HG02973 (cell line): ENCODE measurements around the gene C16orf89.
"Not testable (repeated sequence)": the region's sequence is repeated elsewhere in the genome, so short reads cannot be mapped to it uniquely, and the experiment has no call there.

ENCODE experiments used
- ATAC-seq: cut with Tn5 transposase; IDR thresholded peaks from one replicate; pipeline ENCODE4 v1.9.1; 2021; ENCODE audit warnings: moderate library complexity; ENCODE audit not compliant: unreplicated experiment

C16orf89 gene

DNA sequence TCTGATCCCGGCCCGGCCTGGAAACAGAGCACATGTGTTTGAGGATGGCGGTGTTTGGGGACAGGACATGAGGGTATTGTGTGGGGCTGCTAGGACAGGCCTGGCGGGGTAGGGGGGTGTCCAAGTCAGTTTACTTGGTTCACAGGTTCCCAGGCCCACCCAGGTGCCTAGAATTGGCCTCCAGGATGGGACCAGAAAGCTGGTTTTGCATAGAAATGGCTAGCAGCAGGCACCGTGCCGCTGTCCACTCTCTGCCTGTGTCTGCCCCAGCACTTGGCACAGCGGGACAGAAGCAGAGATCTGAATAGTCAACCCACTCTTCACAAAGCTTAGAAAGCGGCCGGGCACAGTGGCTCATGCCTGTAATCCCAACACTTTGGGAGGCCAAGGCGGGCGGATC is 20.0 kb upstream of the C16orf89 start:
- not testable (repeated sequence) for ATAC-seq

DNA sequence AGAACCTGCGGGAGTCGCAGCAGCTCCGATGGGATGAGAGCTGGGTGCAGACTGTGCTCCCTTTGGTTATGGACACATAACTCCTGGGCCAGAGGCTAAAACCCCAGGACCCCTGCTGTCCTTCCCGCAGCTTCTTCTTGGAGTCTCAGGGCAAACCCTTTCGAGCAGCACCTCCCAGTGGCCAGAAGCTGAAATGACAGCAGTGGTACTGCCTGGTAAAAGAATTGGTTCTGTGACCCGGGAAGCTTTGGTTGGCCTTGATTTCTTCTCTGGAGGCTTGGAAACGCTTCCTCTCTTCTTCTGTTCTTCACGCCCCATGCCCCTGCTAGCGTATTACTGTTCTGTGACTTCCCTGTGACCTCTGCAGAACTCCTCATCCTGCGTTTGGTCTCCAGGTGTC is 19.0 kb upstream of the C16orf89 start:
- ATAC-seq: not testable (repeated sequence)

DNA sequence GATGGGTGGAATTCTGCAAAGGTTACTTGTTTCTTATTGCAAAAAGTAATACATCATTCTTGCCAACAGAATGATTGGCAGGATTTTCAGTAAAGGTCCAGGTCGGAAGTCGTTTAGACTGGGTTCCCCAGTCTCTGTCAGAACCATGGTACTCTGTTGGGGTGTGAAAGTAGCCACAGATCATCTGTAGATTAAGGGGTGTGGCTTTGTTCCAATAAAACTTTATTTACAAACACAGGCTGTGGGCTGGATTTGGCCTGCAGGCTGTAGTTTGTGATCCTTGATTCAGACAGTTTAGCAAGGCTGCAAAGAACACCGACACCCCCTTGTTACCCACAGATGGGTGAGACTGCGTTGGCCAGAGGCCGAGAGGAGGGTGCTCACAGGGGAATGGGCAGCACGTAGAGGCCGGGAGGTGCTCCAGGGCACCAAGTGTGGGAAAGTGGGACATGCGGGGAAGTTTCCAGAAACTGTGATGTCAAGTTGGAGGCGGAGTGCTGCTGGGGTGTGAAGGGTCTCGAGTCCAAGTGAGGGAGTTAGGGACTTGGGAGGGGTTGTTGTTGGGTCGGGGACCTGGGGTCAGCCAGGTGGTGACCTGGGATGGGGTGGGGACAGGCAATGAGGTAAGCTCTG is 18.5 kb upstream of the C16orf89 start:
- ATAC-seq: not testable (repeated sequence)

DNA sequence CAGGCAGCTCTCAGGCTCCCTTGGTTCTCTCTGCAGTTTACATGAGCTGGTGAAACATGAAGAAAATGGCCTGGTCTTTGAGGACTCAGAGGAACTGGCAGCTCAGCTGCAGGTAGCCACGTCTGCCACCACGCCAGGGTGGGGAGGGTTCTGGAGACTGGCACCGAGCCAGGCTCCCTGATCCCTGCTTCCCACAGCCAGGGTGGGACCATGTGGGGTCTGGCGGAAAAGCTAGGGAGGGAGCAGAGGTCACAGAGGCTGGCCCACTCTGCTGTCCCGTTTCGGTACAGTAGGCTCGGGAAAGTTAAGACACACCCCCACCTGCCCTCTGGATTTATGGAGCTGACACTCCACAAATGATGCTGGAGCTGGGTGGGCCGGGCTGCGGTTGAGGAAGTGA is 17.9 kb upstream of the C16orf89 start:
- not testable (repeated sequence) for ATAC-seq

DNA sequence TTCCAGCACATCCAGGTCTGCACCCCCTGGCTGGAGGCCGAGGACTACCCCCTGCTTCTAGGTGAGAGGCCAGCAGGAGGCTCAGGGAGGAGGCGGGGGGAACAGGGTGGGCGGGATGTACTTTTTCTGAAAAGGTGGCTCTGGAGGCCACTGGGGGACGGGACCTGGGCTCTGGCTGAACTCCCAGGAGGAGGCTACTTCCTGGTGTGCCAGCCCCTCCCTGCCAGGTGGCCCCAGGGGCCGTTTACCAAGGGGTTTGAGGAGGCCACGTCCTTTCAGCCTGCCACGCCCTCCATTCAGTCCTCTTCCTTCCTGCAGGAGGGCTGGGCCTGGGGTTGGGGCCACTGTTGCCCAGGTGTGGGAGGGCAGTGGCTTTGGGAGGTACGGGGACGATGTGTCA is 15.2 kb upstream of the C16orf89 start:
- not testable (repeated sequence) for ATAC-seq

DNA sequence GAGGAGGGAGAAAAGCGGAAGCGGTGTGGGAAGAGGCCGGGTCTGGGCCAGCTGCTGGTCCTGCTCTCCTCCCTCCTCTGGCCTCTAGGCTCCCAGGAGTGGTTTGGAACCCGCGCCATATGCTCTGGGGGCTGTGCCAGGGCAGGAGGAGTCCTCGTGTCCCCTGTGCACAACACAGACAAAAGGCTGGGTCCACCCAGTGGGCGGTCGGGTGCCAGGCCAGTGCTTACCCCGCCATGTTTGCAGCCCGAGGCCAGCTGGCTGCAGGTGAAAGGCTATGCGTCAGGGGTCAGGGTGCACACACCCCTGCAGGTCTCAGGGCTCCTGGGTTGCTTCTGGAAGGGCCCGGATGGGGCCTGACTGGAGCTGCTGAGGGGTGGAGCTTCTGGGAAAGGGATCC is 14.7 kb upstream of the C16orf89 start:
- not testable (repeated sequence) for ATAC-seq

DNA sequence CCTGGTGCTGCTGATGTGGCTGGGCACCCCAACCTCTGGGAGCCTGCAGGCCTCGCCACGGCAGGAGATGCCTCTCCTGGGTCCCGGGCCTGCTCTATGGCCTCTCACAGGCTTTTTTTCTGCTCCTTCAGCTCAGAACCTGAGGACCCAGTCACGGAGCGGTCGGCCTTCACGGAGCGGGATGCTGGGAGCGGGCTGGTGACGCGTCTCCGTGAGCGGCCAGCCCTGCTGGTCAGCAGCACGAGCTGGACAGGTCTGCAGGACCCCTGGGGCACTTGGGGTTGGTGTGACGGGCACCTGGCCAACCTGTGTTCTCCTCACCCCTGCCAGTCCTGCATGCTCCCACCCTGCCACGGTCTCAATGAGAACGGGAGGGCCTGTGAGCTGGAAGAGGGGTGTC is 12.9 kb upstream of the C16orf89 start:
- no peak for ATAC-seq

DNA sequence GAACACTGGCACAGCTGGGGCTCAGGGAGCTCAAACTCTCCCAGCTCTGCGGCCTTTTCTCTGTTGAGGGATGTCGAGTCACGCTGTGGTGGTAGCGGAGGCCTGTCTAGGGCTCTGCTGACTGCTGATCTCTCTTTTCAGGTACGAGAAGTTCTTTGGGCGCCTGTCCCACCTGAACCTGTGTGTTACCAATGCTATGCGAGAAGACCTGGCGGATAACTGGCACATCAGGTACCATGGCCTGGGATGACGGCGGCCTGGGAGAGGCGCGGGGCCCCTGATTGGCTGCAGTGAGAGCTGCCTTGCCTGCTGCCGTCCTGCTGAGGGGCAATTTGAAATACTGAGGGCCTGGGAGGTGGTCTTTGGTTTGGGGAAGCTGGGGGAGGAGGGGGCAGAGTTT is 11.5 kb upstream of the C16orf89 start:
- no peak for ATAC-seq

DNA sequence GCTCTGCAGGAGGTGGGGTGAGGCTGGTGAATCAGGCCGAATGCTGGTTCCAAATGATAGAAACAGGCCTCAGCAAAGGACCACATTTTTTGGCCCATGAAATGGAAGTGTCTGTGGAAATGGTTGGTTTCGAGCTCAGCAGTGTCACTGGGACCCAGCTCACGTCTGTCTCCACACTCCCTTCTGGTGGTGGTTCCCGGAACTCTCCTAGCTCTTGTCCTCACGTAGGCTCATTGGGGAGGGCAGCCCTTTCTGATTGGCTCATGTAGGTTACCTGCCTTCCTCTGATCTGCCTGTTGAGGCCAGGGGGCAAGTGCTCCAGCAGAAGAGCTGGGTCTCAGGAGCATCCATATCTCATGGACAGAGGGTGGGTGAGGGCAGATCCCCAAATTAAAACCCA is 9.9 kb upstream of the C16orf89 start:
- ATAC-seq: no peak

DNA sequence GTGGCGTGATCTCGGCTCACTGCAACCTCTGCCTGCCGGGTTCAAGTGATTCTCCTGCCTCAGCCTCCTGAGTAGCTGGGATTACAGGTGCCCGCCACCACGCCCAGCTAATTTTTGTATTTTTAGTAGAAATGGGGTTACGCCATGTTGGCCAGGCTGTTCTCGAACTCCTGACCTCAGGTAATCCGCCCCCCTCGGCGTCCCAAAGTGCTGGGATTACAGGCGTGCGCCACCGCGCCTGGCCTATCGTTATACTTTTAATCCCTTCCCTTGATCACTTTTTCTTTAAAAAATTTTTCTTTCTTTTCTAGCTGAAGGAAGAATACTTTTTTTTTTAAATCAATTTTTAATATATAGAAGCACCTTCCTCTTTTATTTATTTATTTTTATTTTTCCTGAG is 8.0 kb upstream of the C16orf89 start:
- ATAC-seq: not testable (repeated sequence)

DNA sequence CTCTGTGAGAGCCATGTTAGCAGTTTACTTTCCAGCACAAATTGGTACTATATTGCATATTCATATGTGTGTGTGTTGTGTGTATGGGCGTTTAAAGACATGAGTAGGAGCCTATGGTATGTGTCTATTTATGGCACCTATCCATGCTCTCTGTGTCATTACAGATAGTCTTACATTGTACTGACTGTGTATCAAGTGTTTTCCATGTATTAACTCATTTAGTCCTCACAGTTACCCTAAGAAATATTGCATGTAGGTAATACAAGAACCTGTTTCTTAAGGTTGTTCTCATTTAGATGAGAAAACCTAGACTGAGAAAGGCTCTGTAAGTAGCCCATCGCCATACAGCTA is 7.5 kb upstream of the C16orf89 start:
- no peak for ATAC-seq

DNA sequence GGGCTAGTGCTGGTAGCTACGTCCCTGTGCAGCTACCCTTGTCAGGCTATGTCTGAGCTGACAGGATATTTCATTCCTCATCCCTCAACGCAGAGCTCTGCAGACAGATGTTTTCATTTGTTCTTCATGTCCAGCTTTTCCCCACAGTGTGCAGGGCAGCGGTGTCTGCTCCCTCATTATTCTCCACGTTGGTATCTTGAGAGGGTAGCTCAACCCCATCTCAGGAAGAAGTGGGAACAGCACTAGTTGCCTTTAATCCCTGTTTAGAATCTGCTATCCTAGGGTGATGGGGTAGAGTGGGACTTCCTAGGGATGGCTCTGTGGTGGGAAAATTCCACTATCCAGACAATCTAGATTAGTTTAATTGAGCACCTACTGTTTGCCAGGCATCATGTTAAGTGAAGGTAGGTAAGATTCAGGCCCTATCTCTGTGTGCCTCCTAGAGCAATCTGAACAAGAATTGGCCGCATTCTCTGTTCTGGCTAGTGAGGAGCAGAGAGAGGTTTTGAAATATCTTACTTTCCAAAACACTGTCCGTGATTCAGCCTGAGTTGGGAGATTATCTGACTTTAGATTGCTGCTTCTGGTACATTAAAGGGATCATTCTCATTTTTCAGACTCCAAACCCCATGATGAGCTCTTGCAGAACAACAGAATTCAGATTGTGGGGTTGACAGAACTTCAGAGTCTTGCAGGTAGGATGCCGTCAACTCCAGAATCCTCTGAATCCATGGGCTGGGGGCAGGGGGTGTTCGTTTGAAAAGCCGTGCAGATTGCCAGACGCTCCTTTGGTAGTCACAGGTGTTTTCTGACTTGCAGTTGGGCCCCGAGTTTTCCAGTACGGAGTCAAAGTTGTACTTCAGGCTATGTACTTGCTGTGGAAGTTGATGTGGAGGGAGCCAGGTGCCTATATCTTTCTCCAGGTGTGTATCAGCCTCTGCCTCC is 6.8 kb upstream of the C16orf89 start:
- ATAC-seq: no peak

DNA sequence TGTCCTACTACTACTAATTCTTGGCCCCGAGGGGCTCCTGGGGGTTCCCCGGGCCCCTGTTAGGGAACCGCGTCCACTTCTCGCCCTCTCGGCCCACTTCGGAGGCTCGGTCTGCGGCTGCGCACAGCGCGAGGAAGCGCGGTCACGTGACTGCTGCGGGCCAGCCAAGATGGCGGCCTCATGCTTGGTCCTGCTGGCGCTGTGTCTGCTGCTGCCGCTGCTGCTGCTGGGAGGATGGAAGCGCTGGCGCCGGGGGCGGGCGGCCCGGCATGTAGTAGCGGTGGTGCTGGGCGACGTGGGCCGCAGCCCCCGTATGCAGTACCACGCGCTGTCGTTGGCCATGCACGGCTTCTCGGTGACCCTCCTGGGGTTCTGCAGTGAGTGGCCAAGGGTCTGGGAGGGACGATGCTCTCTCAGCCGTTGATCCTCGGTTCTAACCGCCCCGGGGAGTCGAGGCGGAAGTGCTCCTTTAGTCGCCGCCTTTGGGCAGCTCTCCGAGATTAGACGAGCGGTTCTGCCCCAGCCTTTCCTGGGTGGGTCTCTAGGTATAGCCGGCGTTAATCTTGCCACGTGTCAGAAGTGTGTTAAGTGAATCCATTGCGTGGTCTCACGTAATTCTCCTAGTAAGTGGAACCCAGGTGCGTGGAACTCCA is 6.1 kb upstream of the C16orf89 start, which contains the start of gene ALG1:
Gene ALG1 (plus strand): TSS at position 163 of the 653 bp plus-strand sequence. CDS start 7 bp downstream, at position 170.
- peak; percentile 76 for ATAC-seq

DNA sequence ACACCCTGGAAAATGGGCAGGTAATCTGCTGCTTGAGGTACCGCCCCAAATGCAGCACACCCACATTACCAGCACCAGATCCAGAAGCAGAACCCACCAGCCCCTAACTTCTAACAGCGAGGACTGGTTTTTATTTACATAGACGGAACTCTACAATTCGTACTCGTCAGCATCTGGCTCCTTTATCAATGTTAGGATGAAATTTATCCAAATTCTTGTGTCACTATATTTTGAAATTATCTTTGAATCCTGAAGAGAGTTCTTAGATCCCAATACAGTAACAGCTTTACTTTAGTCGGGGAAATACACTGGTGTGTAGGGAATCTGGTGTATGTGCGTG is 5.6 kb upstream of the C16orf89 start:
- ATAC-seq: no peak

DNA sequence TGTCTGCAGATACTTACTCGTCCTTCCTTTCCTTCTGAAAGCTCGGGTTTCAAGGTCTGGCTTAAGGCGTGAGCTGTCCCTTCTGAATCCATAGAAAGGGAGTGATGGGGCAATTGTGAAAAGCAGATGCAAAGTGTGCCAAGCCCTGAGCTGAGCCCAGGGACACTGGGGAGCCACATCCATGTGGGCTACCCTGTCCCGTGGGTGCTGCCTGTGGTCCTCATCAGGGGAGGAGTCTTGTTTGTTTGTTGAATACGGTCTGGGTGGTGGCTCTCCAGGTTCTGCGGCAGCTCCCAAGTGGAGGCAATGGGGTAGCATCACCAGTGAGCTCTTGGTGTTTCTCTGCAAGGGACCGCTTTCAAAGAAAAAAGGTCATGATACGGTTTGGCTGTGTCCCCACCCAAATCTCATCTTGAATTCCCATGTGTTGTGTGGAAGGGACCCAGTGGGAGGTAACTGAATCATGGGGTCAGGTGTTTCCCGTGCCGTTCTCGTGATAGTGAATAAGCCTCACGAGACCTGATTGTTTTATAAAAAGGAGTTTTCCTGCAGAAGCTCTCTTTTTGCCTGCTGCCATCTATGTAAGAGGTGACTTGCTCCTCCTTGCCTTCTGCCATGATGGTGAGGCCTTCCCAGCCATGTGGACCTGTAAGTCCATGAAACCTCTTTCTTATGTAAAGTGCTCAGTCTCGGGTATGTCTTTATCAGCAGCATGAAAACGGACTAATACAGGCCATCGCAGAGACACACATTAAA is 4.9 kb upstream of the C16orf89 start:
- no peak for ATAC-seq

DNA sequence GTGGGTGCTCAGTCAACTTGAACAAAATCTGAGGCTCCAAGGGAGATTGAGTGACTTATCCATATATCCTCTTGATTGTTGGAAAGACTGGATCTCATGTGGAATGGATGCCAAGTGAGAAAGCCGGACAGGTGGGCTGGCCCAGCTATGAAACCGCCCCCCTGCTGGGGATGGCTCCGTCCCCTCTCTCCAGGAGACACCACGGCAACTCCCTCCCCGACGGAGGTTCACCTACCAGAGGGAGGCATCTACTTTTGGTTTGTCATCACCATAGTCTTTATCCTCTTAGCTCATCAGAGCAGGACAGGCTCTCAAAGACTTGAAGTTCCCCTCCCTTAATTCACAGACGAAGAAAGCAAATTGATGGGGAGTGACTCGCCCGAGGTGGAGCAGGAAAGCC is 4.1 kb upstream of the C16orf89 start:
- no peak for ATAC-seq

DNA sequence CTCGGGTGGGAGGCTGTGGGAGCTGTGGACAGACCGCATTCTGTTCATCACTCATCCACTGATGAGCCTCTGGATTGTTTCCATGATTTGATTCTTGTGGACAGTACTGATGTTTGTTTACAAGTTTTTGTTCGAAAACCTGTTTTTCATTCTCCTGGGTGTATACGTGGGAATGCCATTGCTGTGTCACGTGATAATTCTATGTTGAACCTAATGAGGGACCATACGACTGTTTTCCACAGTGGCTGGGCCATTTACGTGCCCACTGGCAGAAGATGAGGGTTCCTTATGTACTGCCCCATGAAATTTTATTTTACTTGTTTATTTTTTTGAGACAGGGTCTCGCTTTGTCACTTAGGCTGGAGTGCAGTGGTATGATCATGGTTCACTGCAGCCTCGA is 3.3 kb upstream of the C16orf89 start:
- no peak for ATAC-seq

DNA sequence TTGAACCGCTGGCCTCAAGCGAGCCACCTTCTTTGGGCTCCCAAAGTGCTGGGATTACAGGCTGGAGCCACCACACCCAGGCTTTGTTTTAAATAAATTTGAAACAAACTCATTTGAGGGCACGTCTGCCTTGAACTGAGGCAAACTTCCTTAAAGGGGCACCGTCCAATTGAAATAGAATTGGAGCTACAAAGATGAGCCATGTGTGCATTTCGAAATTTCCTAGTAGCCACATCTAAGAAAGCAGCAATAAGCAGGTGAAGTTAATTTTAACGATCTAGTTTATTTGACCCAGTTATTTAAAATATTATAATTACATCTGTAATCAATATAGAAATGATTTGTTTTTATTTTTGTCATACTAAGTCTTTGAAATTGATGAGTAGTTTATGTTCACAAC is 755 bp upstream of the C16orf89 start:
- no peak for ATAC-seq

DNA sequence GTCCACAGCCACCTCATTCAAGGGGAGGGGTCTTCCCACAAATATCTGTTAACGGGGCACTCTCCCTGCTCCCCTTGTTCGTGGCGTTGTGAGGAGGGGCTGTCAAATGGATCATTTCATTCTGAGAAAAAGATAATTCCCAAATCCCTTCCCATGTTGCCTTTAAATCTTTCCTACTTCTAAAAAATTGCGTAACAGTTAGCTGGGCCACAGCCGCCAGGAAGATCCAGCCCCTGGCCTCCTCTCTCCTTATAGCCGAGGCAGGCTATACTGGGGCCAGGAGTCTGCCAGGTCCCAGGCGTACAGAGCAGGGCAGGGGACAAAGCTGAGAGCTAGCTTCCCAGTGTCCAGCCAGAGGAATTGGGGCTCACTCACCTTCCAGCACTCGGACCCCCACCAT is 430 bp downstream of the C16orf89 start:
- no peak for ATAC-seq

DNA sequence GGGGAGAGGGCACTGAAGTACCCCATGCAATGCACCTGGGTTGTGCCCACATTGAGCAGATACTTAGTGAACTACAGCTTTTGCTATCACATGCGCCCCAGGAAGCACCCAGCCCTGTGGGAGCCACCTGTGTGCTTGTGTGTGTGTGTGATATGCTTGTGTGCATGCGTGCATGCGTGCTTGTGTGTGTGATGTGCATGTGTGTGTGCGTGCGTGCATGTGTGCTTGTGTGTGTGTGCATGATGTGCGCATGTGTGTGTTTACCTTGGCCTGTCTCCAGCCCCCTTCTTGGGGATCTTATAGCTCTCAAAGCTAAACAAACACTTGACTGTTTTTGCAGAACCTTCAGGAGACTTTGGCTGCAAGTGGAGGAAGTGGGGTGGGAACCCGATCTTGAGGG is 841 bp downstream of the C16orf89 start:
- ATAC-seq: no peak
